ENCODE results near the gene TNFRSF1B.

TNFRSF1B gene

DNA sequence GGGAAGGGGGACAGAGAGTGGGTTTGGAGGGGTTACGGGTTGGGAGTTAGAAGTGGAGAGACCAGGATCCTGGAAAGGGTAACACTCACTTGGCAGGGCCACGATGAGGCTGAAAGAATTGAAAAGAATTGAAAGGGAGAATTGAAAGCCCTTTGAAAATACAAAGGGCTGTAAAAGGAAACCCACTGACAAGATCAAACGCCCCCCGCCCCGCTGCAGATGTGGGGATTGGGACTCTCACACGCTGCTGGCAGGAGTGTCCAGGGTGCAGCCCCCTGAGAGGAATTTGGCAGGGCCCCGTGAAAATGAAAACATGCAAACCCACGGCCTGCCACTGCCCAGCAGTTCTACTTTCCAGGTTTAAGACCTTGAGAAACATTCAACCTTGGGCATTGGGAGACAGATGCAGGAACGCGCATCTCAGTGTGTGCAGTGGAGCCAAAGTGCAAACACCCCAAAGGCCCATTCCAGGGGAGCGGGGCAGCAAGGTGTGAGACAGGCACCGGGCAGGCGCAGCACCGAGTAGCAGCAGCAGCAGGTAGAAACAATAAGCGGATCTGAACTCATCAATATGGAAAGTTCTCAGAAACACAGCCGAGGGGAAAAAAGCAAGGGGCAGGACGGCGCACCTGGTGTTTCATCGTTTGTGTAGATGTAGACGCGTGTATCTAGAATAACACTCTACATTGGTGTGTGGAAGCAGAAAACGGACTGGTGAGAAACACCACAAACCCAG is 8.3 kb upstream of the TNFRSF1B start:
- DNase-seq = no peak

DNA sequence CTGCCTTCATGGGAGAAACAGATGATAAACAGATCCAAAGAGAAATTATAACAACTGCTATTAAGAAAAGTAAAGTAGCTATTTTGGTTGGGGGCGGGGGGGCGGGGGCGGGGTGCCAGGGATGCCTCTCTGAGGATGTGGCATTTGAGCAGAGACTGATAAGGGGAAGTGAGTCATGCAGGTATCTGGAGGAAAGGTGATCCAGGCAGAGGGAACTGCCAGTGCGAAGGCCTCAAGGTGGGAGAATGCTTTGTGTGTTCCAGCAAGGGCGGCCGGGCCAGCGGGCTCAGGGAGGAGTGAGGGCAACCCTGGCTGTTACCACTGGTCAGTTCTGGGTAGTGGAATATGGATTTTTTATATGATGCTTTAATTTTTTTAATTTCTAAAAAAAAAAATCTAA is 7.0 kb upstream of the TNFRSF1B start:
- no peak for DNase-seq

GRCh38 chr1:12161324-12161661 is 5.5 kb upstream of the TNFRSF1B start:
- no peak for DNase-seq

- DNase-seq = no peak
Observed at GRCh38 chr1:12161662-12162458, 4.9 kb upstream of the TNFRSF1B start.

DNA sequence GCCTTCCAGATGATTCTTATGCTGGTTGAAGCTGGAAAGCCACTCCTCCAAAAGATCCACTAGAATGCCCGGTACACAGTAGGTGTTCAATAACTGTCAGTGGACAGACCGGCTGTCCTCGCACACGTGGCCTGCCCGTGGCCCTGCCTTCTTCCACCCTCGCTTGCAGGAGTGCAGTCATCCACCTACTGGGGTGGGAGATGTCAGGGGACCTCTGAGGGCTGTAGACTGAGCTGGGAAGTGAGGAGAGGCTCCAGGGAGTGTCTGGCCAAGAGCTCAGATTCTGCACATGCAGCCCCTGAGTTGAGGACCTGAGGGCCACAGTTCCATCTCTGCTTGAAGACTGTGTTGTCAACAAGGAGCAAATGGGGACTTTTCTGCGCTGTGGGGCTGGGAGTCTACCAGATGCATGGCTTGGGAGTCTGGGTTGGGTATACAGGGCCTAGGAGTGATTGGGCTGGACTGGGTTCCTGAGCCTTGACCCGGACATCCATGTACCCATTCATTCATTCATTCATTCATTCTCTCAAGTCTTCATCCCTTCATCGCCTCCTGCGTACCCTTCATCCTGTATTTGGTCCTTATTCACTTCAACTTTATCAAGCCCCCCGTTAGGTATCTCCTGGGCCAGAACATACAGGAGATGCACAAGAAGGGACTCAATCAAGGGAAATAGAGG is 4.2 kb upstream of the TNFRSF1B start:
- no peak for DNase-seq

DNA sequence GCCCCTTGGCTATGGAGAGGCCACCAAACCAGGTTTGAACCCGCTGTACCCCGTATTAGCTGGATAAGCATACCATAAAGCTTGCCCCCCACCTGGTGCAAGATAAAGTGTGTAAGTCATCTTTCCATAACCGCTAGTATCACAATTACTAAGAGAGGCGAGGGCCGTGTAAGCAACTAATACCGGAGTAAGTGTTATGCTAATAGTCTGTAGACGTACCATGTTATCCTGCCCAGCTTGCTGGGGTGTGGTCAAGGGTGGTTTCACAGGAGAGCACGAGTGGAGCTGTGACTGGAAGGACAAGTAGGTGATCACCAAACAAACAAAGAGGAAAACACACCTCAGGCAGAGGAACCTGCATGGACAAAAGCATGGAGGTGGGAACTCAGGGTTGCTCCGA is 3.6 kb upstream of the TNFRSF1B start:
- no peak for DNase-seq

DNA sequence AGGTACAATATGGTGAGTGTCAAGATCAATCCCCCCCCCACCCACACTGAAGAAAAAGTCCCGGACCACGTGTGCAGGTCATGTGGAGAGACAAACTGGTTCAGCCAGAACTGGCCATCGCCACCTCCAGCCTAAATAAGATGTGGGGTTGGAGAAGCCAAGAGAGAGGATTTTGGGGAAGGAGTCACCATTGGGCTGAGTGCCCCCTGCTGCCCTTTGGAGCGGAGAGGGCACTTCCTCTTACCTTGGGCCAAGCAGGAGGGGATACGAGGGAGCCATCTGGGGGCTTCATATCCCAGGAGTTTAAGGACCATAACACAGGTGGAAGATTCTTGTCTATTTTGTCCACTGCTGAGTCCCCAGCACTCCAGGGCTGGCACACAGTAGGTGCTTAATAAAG is 2.6 kb upstream of the TNFRSF1B start:
- no peak for DNase-seq

DNA sequence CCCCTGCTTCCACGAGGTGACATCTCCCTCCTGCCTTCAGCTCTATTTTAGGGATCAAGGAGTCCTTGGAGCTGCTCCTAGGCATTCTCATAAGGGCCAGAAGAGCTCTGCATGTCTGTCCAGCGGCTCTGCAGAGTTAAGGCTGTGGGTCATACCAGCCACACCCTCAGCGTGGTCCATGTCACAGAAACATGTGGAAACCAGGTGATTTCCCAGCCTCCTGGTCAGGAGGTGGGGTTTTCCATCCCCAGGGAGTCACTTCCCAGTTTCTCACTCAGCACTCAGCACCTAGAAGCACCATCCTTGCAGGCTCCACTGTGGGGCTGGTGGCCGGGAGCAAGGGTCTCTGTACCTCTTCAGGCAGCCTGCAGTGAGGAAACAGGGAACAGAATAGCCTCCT is 1.4 kb upstream of the TNFRSF1B start:
- no peak for DNase-seq

DNA sequence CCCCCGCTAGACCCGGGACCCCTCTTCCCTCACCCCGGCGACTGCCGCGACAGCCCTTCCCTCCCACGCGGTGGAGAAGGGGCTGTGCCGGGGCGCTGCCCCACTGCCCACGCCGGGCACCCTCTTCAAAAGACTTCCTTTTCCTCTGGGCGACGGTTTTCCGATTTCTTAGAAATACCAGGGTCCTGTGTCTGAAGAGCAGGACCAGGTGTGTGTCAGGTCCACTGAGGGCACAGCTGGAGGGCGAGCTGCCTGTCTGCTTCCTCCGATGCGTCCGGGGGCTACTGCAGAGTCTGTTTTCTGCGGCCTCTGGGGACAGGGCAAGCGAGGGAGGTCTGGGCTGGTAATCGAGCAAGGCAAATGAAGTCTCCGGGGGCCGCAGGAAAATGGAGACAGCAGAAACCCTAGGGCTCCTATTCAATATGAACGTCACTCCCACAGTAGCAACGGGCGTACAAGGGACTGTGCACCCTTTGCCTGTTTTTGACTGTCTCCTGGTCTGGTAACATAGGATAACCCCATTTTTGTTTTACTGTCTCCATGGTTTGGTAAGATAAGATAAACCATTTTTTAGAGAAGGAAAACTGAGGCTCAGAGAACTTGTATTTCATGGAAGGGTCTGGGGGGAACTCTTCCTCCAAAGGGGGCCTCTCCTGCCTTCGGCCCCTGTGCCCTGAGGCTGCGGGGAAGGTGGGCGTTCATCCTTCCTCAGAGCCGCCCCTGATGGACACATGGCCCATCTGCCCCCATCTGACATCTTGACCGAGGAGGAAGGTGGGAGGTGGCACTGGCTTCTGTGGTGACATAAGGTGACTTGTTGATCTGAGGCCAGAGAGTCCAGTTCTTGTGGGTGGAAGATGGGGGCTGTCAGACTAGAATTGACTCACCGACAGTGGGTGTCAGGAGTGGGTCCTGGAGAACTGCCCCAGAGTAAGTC is 970 bp downstream of the TNFRSF1B start:
- no peak for DNase-seq

GRCh38 chr1:12168451-12169160 is 1.8 kb downstream of the TNFRSF1B start:
- DNase-seq = no peak

DNA sequence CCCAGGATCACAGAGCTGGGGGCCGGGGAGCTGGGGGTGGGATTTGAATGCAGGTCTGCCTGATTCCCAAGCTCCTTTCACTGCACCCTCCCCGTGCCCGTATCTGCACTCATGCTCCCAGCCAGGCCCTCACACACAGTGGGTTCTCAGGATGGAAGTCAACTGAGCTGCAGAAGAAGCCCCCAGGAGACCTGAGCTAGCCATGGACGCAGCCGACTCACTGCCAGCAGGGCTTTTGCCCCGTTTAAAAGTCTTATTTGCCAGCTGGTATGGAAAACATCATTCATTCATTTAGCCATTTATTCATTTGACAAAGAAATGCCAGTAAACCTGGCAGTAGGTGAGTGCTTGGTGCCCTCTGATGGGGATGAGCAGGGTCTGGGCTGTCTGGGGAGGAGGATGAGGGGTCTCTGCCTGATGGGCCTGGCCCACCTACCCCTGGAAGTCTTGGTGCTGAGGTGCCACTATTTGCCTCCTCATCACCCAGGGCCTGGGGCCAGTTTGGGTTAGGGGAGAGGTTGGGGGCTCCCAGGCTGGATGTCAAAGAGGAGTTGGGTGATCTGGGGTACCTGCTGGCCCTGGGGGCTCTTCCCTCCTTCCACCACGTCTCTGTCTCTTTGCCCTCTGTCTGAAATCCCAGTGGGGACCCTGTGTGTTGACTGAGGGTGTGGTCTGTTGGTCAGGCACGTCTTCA is 2.8 kb downstream of the TNFRSF1B start:
- no peak for DNase-seq

DNA sequence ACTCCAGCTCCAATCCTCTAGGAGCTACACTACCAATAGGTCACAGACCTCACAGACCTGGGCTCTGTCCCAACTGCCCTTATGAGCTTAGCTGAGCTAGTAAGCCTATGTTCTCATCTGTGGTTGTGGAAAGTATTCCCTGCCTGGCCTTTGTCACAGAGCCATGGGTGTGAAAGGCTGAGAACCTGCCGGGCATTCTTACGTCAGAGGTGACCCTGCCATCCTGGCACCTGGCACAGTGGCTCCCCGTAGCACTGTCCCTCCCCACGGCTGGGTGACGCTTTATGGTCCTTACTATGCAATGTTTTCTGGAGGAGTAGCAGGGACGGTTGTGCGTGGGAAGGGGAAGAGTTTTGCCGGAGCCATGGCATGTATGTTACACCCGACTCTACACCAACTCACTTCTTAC is 3.5 kb downstream of the TNFRSF1B start:
- DNase-seq = no peak

GRCh38 chr1:12171206-12172041 is 4.6 kb downstream of the TNFRSF1B start:
- no peak for DNase-seq

GRCh38 chr1:12172042-12172851 is 5.5 kb downstream of the TNFRSF1B start:
- no peak for DNase-seq

- DNase-seq = no peak
Observed at GRCh38 chr1:12173041-12173509, 6.3 kb downstream of the TNFRSF1B start.

- no peak for DNase-seq
Observed at GRCh38 chr1:12173631-12174121, 6.9 kb downstream of the TNFRSF1B start.

DNA sequence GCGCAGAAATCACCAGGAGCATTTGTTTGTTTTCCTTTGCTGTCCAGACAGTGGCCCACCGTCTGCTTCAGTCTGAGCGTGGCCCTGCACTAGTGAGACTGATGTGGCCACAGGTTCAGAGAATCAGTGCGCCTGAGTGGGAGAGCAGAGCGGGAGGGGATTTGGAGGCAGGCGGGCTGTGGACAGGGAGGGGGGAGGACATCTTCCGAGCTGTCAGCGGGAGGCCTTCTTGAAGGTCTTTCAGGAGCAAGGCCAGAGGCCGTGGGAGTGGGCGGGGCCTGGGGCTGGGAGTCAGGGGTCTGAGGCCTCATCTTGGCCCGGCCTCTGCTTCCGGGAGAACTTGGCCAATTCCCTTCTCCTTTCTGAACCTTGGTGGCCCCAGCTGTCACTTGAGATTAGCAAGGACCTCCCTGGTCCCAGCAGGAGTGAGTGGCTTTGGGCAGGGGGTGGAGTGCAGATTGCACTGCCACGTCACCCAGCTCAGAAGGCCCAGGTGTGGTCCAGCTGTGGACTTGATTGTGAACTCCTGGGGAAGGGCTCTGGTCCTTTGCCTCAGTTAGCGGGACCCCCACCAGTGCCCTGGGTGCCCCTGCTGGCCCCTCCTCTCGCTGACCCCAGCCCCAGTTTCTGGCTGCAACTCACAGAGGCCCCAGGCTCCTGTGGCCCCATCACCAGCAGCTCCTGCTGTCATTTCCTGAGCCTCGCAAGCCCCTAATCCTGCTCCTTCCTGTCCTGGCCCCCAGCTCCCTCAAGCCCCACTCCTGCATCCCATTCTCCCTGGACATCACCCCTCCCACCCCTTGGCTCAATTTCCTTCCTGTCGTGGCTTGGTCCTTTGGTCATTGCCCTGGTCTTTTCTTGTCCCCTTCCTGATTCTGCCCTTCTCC is 8.4 kb downstream of the TNFRSF1B start:
- no peak for DNase-seq

All from NCI-H1694 (cell line).